GM10847 (cell line): ENCODE results near the gene EZR.

Experiments
- POLR2A ChIP-seq: IDR thresholded peaks from 2 replicates; pipeline ENCODE4 v1.6.1; 2011; ENCODE audit not compliant: insufficient read length; ENCODE audit errors: extremely low read depth

Gene EZR

DNA sequence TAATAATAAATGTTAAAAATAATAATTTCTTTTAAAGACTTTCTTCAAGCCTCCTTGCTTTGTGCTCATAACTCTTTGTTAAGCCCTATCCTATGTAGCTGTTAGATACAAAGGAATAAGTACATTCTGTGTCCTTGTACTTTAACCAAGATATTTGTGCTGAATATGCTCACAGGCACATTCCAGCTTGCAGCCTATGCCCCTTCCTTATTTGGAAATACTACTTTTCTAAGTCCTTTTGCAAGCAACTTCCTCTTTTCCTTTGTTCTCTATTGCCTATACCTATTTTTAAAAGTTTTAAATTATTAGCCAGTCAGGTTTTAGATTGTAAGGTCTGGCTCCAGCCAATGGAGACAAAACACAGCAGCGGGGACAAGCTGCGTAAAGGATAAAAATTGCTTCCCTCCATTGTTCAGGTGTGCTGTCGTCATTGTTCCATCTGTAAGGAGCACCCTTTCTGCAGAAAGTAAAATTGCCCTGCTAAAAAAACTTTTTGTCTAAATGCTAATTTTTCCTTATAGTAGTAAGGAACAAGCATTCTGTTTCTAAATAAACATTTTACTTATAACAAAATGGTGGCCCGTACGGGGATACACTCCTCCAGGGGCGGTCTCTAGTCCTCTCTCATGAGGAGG lies 89.1 kb downstream of the EZR start:
- no peak for TF ChIP-seq POLR2A

DNA sequence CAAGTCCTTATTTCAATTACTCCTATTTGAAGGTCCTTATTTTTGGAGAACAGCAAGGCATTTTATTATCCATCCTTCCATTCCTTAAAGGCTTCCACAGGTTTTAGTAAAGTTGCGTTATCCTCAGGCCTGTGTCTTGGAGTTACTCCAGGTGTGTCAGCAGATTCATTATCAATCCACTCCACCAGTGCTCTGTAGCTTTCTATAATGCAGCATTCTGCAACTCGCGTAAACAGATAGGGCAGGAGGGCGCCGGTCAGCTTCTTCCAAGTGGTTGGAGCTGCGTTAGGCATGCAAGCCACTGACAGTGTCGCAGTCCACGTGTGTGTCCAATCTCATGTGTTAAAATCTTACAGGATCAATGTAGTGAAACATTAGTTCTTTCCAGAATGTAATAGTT lies 93.5 kb downstream of the EZR start:
- TF ChIP-seq POLR2A: no peak

DNA sequence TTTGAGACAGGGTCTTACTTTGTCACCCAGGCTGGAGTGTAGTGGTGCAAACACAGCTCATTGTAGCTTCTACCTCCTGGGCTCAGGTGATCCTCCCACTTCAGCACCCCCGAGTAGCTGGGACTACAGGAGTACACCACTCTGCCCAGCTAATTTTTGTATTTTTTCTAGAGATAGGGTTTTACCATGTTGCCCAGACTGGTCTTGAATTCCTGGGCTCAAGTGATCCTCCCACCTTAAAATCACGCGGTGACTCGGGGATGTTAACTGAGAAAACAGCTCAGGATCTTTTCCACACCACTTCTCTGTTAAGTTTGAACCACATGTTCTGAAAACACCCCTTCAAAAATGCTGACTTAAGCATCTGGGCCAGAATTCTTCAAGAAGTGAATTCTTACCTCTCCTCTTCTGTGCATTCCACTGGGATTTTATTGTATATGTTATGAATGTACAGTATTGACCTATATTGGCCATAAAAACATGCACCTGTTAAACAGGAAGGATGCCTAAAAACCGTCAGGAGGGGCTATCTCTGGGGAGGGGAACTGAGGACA lies 96.9 kb downstream of the EZR start:
- no peak for TF ChIP-seq POLR2A

DNA sequence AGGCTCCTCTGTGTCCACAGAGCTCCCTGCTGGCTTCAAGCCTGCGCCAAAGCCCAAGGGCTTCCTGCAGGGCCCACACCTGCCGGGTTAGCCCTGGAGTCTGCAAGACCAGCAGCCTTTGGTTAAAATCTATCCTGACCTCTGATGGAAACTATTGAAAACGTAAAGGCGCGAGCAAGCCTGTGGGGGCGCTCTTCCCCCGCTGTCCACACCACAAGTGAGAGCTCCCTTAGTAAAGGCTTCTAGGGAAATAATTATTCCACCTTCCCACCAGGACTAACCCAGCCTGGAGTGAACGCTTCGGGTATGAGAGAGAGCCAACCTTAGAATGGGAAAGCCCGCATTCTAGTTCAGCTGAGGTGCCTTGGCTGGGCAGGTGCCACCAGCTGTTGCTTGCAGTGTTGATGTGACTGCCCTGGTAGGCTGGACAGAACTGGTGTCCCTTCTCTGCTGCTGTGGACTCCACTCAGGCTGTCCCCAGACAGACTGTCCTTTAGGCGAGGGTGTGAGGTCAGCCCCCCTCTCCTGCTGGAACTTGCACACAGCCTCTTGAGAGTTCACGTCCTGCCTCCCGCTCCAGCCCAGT lies 100.6 kb downstream of the EZR start:
- no peak for TF ChIP-seq POLR2A

DNA sequence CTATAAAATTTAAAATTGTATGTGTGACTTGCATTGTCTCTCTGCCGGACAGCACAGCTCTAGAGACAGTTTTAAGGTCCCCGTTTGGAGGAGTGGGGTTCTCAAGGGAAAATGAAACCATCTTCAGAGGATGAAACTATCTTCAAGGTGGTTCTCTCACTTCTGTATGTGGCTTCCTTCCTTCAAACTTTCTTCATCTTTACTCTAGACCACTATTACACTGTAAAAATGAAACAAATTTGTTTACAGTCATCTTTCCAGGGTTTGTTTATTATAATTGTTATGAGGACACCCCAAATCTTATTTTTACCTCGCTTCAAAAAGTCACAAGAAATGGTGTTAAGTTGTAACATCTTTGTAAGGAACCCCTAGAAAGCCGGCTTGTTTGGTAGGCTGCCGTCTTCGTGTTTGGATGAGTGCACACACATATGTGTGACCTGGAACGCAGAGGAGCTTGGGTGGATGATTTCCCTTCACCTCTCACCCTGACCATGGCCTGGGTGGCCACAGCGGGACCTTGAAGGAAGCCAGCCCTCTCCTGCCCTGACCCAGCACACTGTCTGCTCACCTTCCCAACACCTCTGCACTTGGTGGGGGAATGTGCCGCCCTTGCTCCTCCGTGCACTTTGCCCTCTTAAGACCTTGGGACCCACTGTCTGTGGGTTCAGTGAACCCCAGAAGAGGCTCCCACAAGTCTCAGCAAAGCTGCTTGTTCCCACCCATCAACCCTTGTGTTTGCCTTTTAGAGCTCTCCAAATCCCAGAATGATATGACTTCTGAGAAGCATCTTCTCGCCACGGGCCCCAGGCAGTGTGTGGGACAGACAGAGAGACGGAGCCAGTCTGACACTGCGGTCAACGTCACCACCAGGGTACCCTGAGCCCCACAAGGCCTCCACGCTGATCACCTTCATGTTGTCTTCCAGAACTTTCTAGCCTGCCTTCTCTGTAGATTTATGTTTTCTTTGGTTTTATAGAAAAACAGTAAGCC lies 101.5 kb downstream of the EZR start:
- no peak for TF ChIP-seq POLR2A
